GM18499 (cell line): Measurements from ENCODE around the gene MYH15.

Source experiments
- ATAC-seq: cut with Tn5 transposase; IDR thresholded peaks from one replicate; pipeline ENCODE4 v1.9.1; 2021; ENCODE audit warnings: moderate number of reproducible peaks; ENCODE audit not compliant: insufficient read depth, unreplicated experiment

Gene MYH15

DNA sequence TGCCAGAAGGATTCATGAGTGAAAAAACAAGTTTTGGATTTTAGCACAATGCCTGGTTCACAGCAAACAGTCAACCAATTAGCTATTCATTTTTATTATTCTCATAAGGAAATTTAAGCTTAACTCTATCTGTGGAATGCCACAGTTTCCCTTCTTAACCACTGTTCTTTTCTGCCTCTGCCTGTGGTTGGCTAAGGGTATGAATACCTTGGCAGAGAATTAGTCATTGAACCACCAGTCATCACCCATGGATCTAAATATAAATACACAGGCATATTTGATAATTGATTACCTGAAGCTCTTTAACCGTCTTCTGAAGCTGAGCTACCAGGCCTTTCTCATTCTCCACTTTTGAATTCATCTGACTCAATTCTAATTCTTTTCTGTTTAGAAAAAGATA, 79.9 kb downstream of the MYH15 start:
- no peak for ATAC-seq

DNA sequence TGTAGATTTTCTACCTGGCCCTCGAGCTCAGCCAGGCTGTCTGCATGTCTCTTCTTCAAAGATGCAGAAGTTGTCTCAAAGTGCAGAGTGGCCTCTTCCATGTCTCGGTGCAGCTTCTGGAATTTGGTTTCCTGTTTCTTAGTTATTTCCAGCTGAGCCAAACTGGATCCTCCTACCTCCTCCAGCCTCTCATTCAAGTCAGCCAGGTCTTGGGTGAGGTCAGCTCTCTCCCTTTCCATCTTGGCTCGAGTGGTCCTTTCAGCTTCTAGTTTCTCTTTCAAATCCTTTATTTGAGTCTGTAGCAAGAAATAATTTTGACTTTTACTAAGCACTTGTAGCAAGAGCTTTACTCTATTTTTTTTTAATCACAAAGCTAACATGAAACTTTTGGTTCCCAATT, 81.8 kb downstream of the MYH15 start:
- no peak for ATAC-seq

DNA sequence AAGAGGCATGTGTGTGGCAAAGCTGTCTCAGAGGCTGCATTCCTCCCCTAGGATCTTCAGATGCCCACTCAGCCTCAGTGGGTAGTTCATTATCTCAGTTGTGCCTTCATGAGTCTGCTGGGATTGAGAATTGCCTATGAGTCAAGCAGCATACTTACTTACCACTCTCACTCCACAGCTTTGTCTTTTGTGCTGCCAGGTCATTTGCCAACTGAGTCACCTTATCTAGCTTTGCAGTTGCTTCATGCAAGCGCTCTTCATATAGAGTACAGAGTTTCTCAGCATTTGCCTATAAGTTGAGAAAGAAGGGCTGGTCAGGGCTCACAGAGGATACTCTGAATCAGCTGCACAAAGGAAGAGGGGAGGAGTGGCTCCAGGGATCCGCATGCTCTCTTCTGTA, 89.5 kb downstream of the MYH15 start:
- ATAC-seq, result no peak

DNA sequence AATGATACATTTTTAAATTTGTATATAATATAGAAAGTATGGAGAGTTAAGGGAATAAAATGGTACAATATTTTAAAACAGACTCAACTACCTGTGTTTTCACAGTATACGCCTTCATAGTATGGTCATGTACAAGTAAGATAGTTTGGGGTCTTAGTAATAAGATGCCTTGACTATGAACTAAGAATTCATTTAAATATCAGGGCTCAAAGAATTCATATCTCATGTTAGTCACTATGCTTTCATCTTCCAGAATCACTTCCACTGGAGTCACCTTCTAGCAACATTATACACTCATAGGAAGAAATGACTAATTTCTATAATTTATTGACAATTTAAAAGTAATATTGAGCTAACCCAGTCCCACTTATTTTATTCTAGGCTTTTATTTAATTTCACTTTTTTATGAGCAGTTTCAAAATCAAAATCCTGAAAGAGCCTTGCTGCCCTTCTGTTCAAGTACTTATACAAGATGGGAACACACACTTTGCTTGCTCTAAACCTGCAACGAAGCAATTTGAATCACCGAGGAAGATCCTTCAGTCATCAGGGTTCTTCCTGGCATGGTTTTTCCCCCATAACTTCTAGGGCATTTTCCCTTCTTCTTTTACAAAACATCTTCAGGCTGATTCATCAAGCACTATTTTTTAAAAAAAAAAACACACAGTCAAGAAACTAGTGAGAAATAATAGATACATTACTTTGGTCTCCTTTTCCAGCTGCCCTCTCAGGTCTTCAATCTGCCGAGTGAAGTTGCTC, 94.1 kb downstream of the MYH15 start:
- ATAC-seq, result no peak

DNA sequence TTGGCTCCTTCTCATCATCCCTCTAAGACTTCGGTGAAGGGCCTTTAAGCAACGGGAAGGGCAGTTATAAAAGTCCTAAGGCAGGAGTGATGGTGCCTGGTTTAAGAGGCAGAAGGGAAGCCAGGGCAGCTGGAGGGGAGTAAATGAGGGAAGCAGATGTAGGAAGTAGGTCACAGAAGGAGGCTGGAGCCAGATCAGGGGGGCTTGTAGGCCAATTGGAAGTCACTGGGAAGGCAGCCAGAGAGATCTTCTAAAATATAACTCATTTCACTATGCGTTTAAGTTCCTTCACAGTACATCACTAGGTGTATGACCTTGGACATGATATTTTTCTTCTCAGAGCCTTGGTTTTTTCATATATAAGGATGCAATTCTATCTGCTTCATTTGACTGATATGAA, 94.7 kb downstream of the MYH15 start:
- no peak for ATAC-seq

DNA sequence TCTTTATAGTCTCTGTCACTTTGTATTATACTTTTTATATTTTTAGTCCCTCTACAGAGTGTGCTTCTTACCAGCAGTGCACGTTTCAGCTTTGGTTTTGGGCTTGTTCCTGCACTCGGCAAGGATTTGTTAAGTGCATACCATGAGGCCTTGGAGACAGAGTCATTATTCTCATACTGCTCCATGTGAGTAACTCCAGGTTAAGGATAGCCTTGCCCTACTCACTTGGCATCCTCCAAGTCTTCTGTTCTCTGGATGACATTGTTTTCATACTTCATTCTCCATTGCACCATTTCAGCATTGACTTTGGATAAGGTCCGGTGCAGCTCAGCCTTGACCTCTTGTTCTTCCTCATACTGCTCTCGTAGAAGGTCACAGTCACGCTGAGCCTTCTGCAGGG, 96.4 kb downstream of the MYH15 start:
- no peak for ATAC-seq

DNA sequence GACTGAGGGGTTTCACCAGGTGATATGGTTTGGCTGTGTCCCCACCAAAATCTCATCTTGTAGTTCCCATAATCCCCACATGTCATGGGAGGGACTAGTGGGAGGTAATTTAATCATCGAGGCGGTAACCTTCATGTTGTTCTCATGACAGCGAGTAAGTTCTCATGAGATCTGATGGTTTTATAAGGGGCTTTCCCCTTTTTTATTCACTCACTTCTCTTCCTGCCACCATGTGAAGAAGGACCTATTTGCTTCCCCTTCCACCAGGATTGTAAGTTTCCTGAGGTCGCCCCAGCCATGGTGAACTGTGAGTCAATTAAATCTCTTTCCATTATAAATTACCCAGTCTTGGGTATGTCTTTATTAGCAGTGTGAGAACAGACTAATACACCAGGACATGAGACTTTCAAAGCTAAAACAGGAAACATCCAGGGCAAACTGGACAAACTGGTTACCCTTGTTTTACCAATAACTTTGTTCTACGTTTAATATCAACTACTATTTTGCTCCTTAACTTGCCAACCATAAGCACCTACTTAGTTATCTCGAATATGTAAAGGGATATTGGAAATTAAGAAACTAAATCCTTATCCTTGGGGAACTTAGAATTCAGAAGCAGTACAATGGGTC, 98.2 kb downstream of the MYH15 start:
- no peak for ATAC-seq

DNA sequence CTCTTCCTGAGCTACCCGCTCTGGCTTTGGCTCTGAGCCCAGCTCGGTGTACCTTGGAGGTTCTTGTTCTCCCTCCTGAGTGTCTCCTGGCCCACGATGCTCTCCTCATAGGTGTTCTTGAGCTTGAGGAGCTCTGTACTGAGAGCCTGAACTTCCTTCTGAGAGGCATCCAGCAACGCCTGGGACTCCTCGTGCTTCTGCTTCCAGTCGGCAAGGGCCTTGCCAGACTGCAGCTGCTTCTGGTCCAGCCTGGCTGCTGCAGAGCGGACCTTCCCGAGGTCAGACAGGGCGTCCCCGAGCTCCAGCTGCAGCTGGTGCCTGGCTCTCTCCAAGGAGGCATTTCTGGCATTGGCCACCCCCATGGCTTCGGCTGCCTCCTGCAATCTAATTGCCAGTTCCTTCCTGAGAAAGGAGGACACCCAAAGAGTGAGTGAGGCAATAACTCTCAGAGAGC, 99.8 kb downstream of the MYH15 start:
- ATAC-seq, result no peak

DNA sequence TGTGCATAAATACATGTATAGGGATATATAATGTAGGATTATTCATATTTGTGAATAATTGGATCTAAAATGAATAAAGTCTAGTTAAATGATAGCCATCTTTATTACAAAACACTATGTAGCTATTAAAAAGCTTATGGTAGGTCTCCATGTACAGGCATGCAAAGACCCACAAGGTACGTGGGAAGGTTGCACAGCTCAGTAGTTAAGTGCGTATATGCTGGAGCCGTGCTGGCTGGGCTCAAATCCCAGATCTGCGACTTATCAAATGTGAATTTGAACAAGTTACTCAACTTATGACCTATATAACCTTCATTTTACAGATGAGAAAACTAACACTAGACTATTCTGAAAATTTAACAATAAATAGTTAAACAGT, 100.6 kb downstream of the MYH15 start:
- ATAC-seq, result no peak

DNA sequence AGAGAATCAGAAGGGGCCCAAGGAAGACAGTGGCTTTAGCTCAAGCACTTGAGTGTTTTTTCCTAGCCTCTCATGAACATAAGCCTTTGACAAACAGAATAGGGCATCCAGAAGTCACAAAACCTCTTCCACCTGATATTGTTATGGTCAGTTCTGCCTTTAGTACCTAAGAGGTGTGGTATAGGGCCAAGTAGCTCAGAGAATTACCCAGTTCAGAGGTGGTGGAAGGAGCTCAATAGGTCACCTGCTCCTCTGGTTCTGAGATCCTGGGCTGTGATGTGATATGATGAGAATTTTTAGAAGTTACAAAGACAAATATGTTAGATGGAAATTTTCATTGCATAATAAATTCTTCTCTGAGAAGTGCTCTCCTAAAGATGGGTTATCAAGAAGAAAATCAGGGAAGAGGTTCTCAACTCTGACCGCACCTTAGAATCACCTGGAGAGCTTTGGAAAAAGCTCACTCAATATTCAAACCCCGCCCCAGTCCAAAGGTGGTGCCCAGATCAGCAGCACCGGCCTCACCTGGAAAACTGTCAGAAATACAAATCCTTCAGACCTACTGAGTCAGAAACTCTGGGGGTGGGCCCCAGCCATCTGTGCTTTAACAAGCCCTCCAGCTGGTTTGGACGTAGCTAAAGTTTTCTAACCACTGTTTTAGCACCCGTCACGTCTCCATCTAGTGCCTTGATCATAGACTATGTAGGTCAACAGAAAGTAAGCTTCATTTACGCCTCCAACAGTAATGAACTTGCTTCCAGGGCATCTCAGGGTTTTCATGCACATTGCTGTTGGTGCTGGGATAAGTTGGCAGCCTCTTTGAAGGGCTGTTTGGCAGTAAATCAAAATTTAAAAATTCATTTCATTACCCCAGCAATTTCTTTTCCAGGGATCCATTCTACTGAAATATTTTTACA, 101.3 kb downstream of the MYH15 start:
- no peak for ATAC-seq

DNA sequence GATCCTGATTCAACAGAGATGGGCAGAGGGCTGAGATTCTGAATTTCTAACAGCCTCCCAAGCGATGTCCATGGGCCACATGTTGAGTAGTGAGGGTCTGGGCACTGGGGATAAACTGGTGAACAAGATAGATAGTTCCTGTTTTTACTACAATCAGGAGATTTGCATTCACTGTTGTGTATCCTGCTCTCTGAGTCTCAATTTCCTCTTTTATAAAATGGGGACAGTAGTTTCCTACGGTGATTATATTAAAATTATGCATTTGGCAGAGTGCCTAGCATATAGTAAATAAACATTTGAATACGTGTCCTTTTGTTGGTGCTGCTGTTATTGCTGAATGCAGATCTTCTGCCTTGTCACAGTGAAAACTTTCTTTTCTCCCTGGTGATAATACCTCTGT, 102.5 kb downstream of the MYH15 start:
- no peak for ATAC-seq

DNA sequence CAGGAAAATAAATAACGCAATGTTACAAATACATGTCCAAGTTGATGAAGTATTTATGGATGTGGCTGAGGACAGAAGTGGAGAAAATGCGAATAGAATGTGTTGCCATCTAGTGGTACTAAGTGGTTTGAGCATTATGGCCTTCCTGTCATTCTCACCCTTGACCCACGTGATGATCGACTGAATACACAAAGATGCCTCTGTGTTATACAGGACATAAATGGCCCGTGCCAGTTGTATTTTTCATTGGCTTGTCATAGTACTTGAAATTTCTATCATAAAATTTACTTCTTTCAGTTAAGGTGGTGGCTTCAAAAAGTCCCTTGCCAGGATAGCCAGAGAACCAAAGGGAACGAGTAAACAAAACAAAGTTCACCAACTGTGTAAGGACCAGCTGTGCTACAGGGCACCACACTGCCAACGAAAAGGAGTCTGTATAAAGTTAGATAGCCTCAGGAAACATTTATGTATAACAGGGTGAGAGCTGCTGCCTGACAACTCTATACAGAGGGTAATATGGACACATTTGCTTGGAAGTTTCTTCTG, 103.7 kb downstream of the MYH15 start:
- ATAC-seq, result peak; percentile 91

DNA sequence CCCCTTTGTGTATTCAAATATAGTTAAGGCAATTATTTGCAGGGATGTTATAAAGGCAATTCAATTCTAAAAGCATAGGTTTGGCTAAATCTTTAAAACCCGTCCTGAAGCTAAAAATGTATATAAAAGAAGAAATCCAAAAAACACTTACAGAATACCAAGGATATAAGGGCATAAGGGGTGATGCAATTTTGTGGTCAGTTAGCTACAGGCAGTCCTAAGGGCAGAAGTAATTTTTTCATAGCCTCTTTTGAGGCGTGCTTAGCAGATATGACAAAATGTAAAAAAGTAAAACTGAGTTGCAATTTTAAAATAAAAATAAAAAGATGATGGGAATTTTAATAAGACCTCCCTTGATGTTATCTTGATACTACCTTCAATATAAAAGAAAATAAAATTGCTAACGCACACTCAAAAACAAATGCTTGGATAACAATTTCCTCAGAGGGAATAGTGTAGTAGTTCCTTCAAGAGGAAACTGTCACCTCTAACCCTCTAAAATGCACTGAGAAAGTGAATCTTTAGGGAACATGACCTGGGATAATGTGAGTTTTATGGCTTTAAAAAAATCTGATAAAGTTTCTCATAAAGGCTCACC, 104.2 kb downstream of the MYH15 start:
- no peak for ATAC-seq

DNA sequence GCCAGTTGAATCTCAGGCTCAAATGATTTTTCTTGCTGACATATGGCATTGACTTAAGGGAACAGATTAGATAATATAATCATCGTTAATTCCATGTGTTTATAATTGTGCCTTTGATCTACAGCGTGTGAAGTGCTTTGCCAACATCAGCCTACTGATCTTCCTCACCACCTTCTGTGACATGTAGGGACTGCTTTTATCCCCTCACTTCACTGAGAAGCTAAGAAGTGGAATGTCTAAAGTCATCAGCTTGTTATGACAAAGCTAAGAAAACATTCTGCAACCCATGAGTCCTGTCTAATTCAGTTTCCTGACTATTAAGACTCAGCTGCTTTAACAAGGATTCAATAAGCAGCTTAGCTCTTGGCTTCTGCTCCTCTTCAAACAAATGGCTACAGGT, 106.0 kb downstream of the MYH15 start:
- no peak for ATAC-seq

DNA sequence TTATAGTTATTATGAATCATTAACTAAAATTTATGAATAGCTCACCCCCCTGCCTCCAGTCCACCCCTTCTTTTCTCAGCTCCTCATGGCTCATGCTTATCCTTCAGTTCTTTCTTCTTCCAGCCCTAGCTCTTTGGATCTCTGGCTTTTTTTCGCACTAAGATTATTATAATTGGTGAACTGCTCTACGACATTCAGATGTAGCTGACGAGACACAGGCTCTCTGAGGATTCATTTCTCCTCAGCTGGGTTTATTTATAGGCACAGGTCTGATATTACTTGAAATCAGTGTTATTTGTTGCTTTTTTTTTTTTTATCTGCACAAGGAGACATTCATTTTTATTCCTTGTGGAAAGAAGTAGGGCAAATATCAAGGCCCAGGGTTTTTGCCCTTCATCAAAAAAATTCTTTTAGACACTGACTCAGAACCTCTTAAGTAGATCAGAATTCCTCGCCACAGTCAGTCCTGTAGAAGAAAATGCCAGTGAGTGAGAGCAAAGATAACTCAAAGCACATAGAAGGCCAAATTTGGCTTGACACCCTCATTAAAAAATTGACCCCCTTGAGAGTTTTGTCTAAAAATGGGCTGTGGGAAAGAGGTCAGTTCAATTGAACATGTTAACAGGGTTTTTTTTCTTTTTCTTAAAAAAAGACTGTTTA, 106.6 kb downstream of the MYH15 start:
- ATAC-seq, result no peak

DNA sequence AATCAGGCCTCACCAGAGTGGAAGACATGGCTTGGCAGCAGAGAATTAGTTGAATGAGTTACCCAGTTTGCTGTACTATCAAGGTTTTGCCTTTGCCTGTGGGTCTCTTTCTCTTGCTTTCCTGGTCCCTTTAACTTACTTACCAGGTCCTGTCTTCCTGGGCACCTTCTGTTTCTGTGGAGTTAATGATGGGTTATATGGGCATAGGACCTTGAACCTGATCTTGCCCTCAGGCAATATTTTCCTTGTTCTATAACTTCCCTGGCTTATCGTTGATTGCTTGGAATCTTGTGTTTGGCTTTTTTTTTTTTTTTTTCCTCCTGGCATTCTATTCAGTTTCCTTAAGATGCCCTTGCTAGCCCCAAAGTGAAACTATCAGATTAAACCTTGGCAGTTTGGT, 107.2 kb downstream of the MYH15 start:
- ATAC-seq, result no peak

DNA sequence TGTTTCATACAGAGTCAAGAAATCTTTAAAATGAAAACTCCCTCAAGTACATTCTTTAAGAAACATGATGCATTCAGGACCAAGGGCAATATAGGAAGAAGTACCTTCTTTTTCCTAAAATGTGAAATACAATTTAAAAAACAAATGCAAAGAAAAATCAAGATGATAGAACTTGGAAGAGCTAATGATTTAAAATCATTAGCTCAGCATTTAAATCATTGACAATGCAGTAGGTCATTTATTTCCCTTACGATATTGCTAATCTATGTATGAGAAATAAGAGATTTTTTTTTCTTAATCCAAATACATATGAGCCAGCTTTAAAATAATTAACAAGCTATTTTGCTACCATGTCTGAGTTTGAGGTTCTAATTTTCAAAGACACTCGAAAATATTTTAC, 108.6 kb downstream of the MYH15 start:
- no peak for ATAC-seq

DNA sequence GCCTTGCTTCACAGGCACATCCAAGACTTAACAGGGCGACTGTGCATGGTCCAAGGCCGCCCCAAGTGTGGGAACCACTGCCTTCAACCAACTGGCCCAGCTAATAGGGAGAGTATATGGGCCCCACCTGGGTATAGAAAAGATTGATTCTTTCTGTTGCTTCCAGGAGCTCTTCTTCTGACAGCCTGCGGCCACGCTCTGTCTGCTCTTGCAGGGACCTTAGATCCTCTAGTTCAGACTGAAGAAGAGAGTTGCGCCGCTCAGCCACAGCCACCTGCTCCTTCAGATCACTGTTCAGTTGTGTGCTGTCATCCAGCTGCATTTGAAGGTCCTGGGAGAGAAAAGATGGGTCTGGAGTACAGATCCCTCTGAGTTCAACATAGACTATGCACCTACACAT, 111.9 kb downstream of the MYH15 start:
- no peak for ATAC-seq

DNA sequence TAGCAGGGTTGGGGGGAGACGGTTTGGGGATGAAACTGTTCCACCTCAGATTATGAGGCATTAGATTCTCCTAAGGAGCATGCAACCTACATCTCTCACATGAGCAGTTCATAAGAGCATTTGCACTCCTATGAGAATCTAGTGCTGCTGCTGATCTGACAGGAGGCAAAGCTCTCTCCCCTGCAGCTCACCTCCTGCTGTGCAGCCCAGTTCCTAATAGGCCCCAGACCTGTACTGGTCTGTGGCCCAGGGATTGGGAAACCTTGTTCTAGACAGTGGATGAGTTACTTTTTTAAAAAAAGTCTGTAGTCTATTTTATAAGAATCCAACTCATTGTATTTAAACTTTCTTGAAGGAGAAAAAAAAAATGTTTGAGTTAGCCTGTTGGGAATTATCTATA, 114.1 kb downstream of the MYH15 start:
- ATAC-seq, result no peak

DNA sequence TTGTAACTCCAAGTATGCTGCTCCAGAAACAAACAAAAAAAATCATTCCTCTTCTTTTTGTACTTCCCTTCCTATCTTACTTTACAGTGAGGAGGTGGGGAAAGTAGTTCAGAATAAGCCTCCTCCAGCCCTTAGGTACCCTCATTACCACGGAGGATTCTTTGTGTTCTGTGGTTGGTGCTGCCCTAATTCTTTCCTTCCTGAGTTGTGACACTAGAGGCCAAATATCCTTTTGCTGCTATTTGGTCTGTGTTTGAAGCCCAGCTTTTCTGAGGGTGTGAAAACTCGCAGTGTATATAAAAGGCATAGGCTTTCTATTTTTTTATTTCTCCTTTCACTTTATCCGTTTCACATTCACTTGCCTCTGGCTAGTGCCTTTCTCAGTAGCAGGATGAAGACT, 115.8 kb downstream of the MYH15 start:
- no peak for ATAC-seq
